Smooth muscle cell (in vitro differentiated cells): ENCODE data around the gene AKAP13. TPM values are rescaled to one million over a fixed set of nuclear protein-coding genes. Genes with fewer than 3 reads are reported as not detected.

Experiments used
- DNase-seq: peaks from one replicate; lab custom pipeline; 2025; ENCODE audit not compliant: unreplicated experiment; lab: John Stamatoyannopoulos, UW
- H2AFZ ChIP-seq: fragments of 200-600 bp; sonication (generic); 2 replicates; pipeline ENCODE4 v1.6.0; 2016; ENCODE audit warnings: antibody characterized with exemption, low read depth, mild to moderate bottlenecking
- H3F3A ChIP-seq: fragments of 200-600 bp; sonication (generic); 2 replicates; pipeline ENCODE4 v1.6.0; 2017; ENCODE audit warnings: antibody characterized with exemption, low read depth
- H3K27ac ChIP-seq: fragments of 200-600 bp; sonication (generic); 2 replicates; pipeline ENCODE4 v1.5.1; 2016; ENCODE audit warnings: low read depth, mild to moderate bottlenecking
- H3K27me3 ChIP-seq: fragments of 200-600 bp; sonication (generic); 2 replicates; pipeline ENCODE4 v1.6.1; 2016; ENCODE audit warnings: low read depth, mild to moderate bottlenecking
- H3K36me3 ChIP-seq: fragments of 200-600 bp; sonication (generic); 2 replicates; pipeline ENCODE4 v1.5.1; 2016; ENCODE audit warnings: low read depth
- H3K4me1 ChIP-seq: fragments of 200-600 bp; sonication (generic); 2 replicates; pipeline ENCODE4 v1.5.1; 2016; ENCODE audit warnings: low read depth
- H3K4me2 ChIP-seq: fragments of 200-600 bp; sonication (generic); 2 replicates; pipeline ENCODE4 v1.6.0; 2016; ENCODE audit warnings: mild to moderate bottlenecking
- H3K4me3 ChIP-seq: fragments of 200-600 bp; sonication (generic); 2 replicates; pipeline ENCODE4 v1.5.1; 2016; ENCODE audit warnings: mild to moderate bottlenecking
- H3K79me2 ChIP-seq: fragments of 200-600 bp; sonication (generic); 2 replicates; pipeline ENCODE4 v1.6.0; 2016; ENCODE audit warnings: low read depth, mild to moderate bottlenecking
- H3K9ac ChIP-seq: fragments of 200-600 bp; sonication (generic); 2 replicates; pipeline ENCODE4 v1.6.0; 2016; ENCODE audit warnings: low read depth
- H3K9me3 ChIP-seq: fragments of 200-600 bp; sonication (generic); replicated peaks from 2 replicates; pipeline ENCODE4 v1.5.1; 2016; ENCODE audit warnings: low read depth
- H4K20me1 ChIP-seq: fragments of 200-600 bp; sonication (generic); 2 replicates; pipeline ENCODE4 v1.6.0; 2016; ENCODE audit warnings: low read depth
- CTCF ChIP-seq: fragments of 200-600 bp; sonication (generic); IDR thresholded peaks from 2 replicates; pipeline ENCODE4 v1.5.1; 2017; ENCODE audit warnings: borderline replicate concordance, mild to moderate bottlenecking, antibody characterized with exemption; ENCODE audit not compliant: insufficient read depth, poor library complexity, severe bottlenecking
- WGBS: methylation state at CpG from one replicate; pipeline ENCODE4 v1.1.7; 2016; ENCODE audit warnings: low lambda C conversion rate; 5-methylcytosine and 5-hydroxymethylcytosine counted together
- polyA plus RNA-seq: library from polyadenylated mRNA; unstranded; fragments of >200 nt; fragmentation: Nextera tagmentation; extraction: Ambion mirVana; gene quantifications from 2 replicates; pipeline ENCODE4 v1.2.1, GENCODE V29; 2016
- total RNA-seq: library from RNA; depleted of rRNA; stranded (reverse); fragments of >200 nt; gene quantifications from 2 replicates; pipeline ENCODE4 v1.2.3, GENCODE V29; 2014

The AKAP13 gene
- total and polyA plus RNA-seq, 2 experiments from 2014 or later = 43.3 to 63.5 TPM

DNA sequence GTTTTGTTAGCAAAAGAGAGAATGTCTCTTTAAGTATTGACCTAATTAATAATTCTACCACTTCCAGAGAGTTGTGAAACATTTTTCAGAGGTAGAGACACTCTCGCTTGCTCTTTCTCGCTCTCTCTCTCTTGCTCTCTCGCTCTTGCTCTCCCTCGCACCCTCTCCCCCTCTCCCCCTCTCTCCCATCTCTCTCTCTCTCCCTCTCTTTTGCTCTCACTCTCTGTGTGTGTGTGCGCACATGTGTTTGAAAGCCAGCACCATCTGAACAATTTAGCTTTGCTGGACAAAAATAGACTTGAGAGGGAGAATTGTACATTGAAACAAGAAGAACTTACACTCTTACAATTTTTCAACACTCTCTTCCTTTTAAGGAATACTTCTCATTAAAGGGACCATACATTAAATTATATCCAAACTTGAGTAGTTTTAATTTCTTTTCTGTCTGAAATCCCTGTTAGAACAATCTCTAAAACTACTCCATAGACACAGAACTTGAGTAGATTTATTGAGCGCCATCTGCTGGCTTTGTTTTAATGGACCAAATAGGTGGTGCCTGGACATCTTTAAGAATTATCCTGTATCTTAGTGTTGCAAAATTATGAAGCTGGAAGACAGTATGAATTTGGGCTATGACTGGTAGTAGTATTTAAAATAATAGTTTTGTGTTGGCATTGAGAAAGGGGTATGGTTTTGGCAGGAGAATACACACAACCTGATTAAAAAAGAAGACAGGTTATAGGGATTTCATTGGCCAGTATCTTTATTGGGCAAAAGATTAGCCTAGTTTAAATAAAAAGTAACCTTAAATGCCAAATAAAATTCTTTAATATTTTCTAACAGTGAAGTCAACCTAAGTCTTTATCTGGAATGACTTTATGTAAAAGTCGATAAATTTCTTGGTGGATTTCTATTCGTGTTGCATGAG lies 124.6 kb downstream of the AKAP13 start:
- H3K36me3 ChIP-seq = no peaks in the 10 kb centered on the region
- DNase-seq = no peak
- peaks cover 18% of the 10 kb centered on the region for H3K4me1 ChIP-seq
- peaks cover 88% of the 10 kb centered on the region for H4K20me1 ChIP-seq
- no peak overlapping the region for H3K4me2 ChIP-seq
- H2AFZ ChIP-seq = no peak overlapping the region
- H3K9me3 ChIP-seq = no peaks in the 10 kb centered on the region
- H3K79me2 ChIP-seq = peaks cover 99% of the 10 kb centered on the region
- H3K27ac ChIP-seq = peak overlapping the region; percentile 28
- no peak overlapping the region for H3K9ac ChIP-seq
- H3K27me3 ChIP-seq = no peaks in the 10 kb centered on the region
- peak; percentile 67 for TF ChIP-seq CTCF
- no peak overlapping the region for H3K4me3 ChIP-seq
- 81% methylated on average over 8 of the region's 8 CpGs for WGBS
- H3F3A ChIP-seq = peaks cover 7% of the 10 kb centered on the region

DNA sequence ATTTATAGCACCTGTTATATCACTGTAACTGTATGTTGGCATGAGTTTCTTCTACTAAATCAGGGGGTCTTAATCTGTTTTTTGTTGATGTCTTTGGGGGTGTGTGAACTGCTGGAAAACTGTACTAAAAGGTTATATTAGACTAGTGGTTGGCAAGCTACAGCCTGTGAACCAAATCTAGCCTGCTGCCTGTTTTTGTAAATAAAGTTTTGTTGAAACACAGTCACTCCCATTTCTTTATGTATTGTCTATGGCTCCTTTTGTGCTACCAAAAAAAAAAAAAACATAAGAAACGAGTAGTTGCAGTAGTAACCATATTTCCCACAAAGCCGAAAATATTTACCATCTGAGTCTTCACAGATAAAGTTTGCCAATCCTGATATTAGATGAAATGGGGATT lies 126.7 kb downstream of the AKAP13 start:
- H3K9me3 ChIP-seq = no peaks in the 10 kb centered on the region
- no peaks in the 10 kb centered on the region for H3K36me3 ChIP-seq
- H3K4me3 ChIP-seq = no peak overlapping the region
- H4K20me1 ChIP-seq = peaks cover 89% of the 10 kb centered on the region
- H2AFZ ChIP-seq = no peak overlapping the region
- H3K27me3 ChIP-seq = no peaks in the 10 kb centered on the region
- H3K4me1 ChIP-seq = peaks cover 12% of the 10 kb centered on the region
- H3F3A ChIP-seq = no peaks in the 10 kb centered on the region
- no peak for TF ChIP-seq CTCF
- no peak for DNase-seq
- H3K27ac ChIP-seq = no peak overlapping the region
- WGBS = 94% methylated on average over 2 of the region's 2 CpGs
- H3K9ac ChIP-seq = no peak overlapping the region
- H3K4me2 ChIP-seq = no peak overlapping the region
- H3K79me2 ChIP-seq = peaks cover 99% of the 10 kb centered on the region

DNA sequence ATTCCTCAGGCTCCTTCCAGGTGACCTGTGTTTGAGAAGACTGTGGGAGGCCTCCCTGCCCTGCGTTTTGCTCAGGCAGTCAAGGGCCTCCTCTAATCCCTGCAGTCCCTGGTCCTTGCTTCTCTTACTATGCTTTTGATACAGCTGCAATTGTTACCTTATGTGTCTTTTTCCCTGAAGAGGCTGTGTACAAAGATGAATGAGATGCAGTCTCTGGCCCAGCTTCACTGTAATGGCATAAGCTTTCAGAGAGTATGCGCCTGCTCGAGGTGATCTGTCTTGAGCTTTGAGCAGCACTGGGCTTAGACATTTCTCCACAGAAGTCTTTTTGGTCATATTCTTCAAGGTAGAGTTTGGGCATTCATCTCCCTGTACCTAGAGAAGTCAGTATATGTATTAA lies 129.6 kb downstream of the AKAP13 start:
- TF ChIP-seq CTCF = no peak
- H3K4me1 ChIP-seq = peaks cover 8% of the 10 kb centered on the region
- no peaks in the 10 kb centered on the region for H3K27me3 ChIP-seq
- H3K4me2 ChIP-seq = no peak overlapping the region
- 84% methylated on average over 3 of the region's 3 CpGs for WGBS
- no peaks in the 10 kb centered on the region for H3K36me3 ChIP-seq
- H2AFZ ChIP-seq = no peak overlapping the region
- no peak overlapping the region for H3K27ac ChIP-seq
- DNase-seq = no peak
- no peak overlapping the region for H3K9ac ChIP-seq
- peaks cover 95% of the 10 kb centered on the region for H3K79me2 ChIP-seq
- H4K20me1 ChIP-seq = peaks cover 85% of the 10 kb centered on the region
- H3F3A ChIP-seq = no peaks in the 10 kb centered on the region
- H3K4me3 ChIP-seq = no peak overlapping the region
- H3K9me3 ChIP-seq = no peaks in the 10 kb centered on the region
